Activated effector memory CD4-positive, alpha-beta T cell treated with Interleukin-2 at 50 U/mL for 16 hours (primary cell): ENCODE data around the gene GRK5.
"Not testable (repeated sequence)": the region's sequence is repeated elsewhere in the genome, so short reads cannot be mapped to it uniquely, and the experiment has no call there.

Source experiments
- DNase-seq: peaks from one replicate; pipeline ENCODE4 v3.0.0-alpha.2; 2020

The GRK5 gene

GRCh38 chr10:119252470-119253151, 45.2 kb downstream of the GRK5 start:
- DNase-seq, result no peak

GRCh38 chr10:119253433-119254174, 46.2 kb downstream of the GRK5 start:
- no peak for DNase-seq

GRCh38 chr10:119254335-119254734, 47.0 kb downstream of the GRK5 start:
- DNase-seq, result no peak

GRCh38 chr10:119256030-119256429, 48.7 kb downstream of the GRK5 start:
- DNase-seq, result no peak

GRCh38 chr10:119256897-119257296, 49.5 kb downstream of the GRK5 start:
- no peak for DNase-seq

- DNase-seq, result no peak
Measured at GRCh38 chr10:119257899-119258419, 50.6 kb downstream of the GRK5 start.

GRCh38 chr10:119259345-119259744, 52.0 kb downstream of the GRK5 start:
- DNase-seq, result no peak

- not testable (repeated sequence) for DNase-seq
Measured at GRCh38 chr10:119261016-119261415, 53.6 kb downstream of the GRK5 start.

GRCh38 chr10:119263951-119264617, 56.7 kb downstream of the GRK5 start:
- DNase-seq, result no peak

- DNase-seq, result no peak
Measured at GRCh38 chr10:119265691-119266090, 58.3 kb downstream of the GRK5 start.

GRCh38 chr10:119267384-119267783, 60.0 kb downstream of the GRK5 start:
- no peak for DNase-seq

- DNase-seq, result no peak
Measured at GRCh38 chr10:119268428-119268827, 61.1 kb downstream of the GRK5 start.

- peak; percentile 59 for DNase-seq
Measured at GRCh38 chr10:119268871-119269506, 61.6 kb downstream of the GRK5 start.

- no peak for DNase-seq
Measured at GRCh38 chr10:119269737-119270136, 62.4 kb downstream of the GRK5 start.

- peak; percentile 33 for DNase-seq
Measured at GRCh38 chr10:119270762-119271366, 63.5 kb downstream of the GRK5 start.

- DNase-seq, result not testable (repeated sequence)
Measured at GRCh38 chr10:119272338-119272734, 65.0 kb downstream of the GRK5 start.

- no peak for DNase-seq
Measured at GRCh38 chr10:119272736-119273135, 65.4 kb downstream of the GRK5 start.

GRCh38 chr10:119273413-119273812, 66.0 kb downstream of the GRK5 start:
- no peak for DNase-seq

- no peak for DNase-seq
Measured at GRCh38 chr10:119274519-119275045, 67.2 kb downstream of the GRK5 start.

GRCh38 chr10:119275085-119275484, 67.7 kb downstream of the GRK5 start:
- DNase-seq, result no peak

- DNase-seq, result not testable (repeated sequence)
Measured at GRCh38 chr10:119276194-119276593, 68.8 kb downstream of the GRK5 start.

- DNase-seq, result no peak
Measured at GRCh38 chr10:119278126-119278709, 70.8 kb downstream of the GRK5 start.
